GM12891 (cell line): Measurements from ENCODE around the gene APOBEC4.

Experiments
- POLR2A ChIP-seq: IDR thresholded peaks from 2 replicates; pipeline ENCODE4 v1.6.1; 2011; ENCODE audit warnings: low read depth, low read length, control low read depth
- POLR2AphosphoS5 ChIP-seq: IDR thresholded peaks from 2 replicates; pipeline ENCODE4 v1.6.1; 2011; ENCODE audit warnings: low read depth, low read length, control low read depth
- POU2F2 ChIP-seq: IDR thresholded peaks from 2 replicates; pipeline ENCODE4 v1.6.1; 2011; ENCODE audit warnings: low read depth, mild to moderate bottlenecking, control low read depth, low read length, moderate library complexity
- SPI1 ChIP-seq: IDR thresholded peaks from 2 replicates; pipeline ENCODE4 v1.6.1; 2011; ENCODE audit warnings: low read depth, low read length, control low read depth
- TAF1 ChIP-seq: IDR thresholded peaks from 2 replicates; pipeline ENCODE4 v1.6.1; 2011; ENCODE audit warnings: low read depth, low read length, control low read depth

GRCh38 chr1:183652107-183652506 is 1.0 kb downstream of the APOBEC4 start:
- TF ChIP-seq POLR2A, result no peak
- no peak for TF ChIP-seq POLR2AphosphoS5
- no peak for TF ChIP-seq TAF1
- TF ChIP-seq SPI1, result no peak
- no peak for TF ChIP-seq POU2F2
